Endothelial cell of umbilical vein (primary cell): ENCODE measurements around the gene SERF2. TPM values are rescaled to one million over a fixed set of nuclear protein-coding genes. Genes with fewer than 3 reads are reported as not detected.

ENCODE experiments used
- BruUV-seq: library from RNA; stranded (reverse); fragments of 400-500 nt; replicated peaks from 2 replicates; lab custom pipeline; 2021; lab: Mats Ljungman, UMichigan
- CTCF ChIA-PET: fragments of 300-600, 350-600 bp; sonication (Branson Sonifier 250); formaldehyde crosslinking; loops from one replicate; lab custom pipeline; 2021; ENCODE audit warnings: antibody characterized with exemption, inconsistent platforms; lab: Charles Lee
- POLR2A ChIA-PET: fragments of 300-600, 350-600 bp; sonication (Branson Sonifier 250); formaldehyde crosslinking; loops from one replicate; lab custom pipeline; 2021; ENCODE audit warnings: antibody characterized with exemption, inconsistent platforms; lab: Charles Lee
- DNase-seq: peaks from one replicate; pipeline ENCODE4 v3.0.0-alpha.2; 2011; ENCODE audit warnings: low read depth, low spot score
- FAIRE-seq: peaks from 2 replicates; lab custom pipeline; 2011; peaks lifted over from hg19 to GRCh38; lab: Jason Lieb, UNC
- H2AFZ ChIP-seq: 2 replicates; pipeline ENCODE4 v1.6.0; 2012; ENCODE audit warnings: low read depth, low read length, control low read depth, inconsistent platforms
- H3K27ac ChIP-seq: 2 replicates; pipeline ENCODE4 v1.5.1; 2011; ENCODE audit warnings: low read depth, mild to moderate bottlenecking, control low read depth, low read length, moderate library complexity; ENCODE audit not compliant: insufficient read depth
- H3K27me3 ChIP-seq, 2 experiments: 2 replicates each; pipeline versions ENCODE4 v1.6.0 to v1.6.1; 2011; ENCODE audit warnings: low read length in 2 of 2, mixed read lengths in 1 of 2; ENCODE audit not compliant: control insufficient read depth in 2 of 2, insufficient read depth in 2 of 2
- H3K36me3 ChIP-seq, 2 experiments: 2 replicates in 1 of 2; 3 replicates in 1 of 2; pipeline ENCODE4 v1.5.1; 2011; ENCODE audit warnings: low read length in 2 of 2, mild to moderate bottlenecking in 1 of 2, moderate library complexity in 1 of 2; ENCODE audit not compliant: control insufficient read depth in 2 of 2, insufficient read depth in 2 of 2; ENCODE audit errors: extremely low read depth in 1 of 2
- H3K4me1 ChIP-seq: 3 replicates; pipeline ENCODE4 v1.5.1; 2011; ENCODE audit warnings: mild to moderate bottlenecking, low read length; ENCODE audit not compliant: control insufficient read depth, insufficient read depth; ENCODE audit errors: extremely low read depth
- H3K4me2 ChIP-seq: 2 replicates; pipeline ENCODE4 v1.6.1; 2011; ENCODE audit warnings: low read length, control low read depth, mixed read lengths; ENCODE audit not compliant: insufficient read depth
- H3K4me3 ChIP-seq, 3 experiments: fragments of 200-600 bp in 1 of 3; sonication (generic), shearing (Covaris generic) in 1 of 3; replicated peaks in 1 of 3; 2 replicates each; pipeline ENCODE4 v1.5.1; 2011 to 2016; ENCODE audit warnings: control low read depth in 3 of 3, low read length in 3 of 3, mild to moderate bottlenecking in 2 of 3, inconsistent platforms in 1 of 3, low read depth in 1 of 3, moderate library complexity in 1 of 3; ENCODE audit not compliant: insufficient read depth in 1 of 3
- H3K79me2 ChIP-seq: 2 replicates; pipeline ENCODE4 v1.6.0; 2012; ENCODE audit warnings: low read length, inconsistent platforms; ENCODE audit not compliant: control insufficient read depth, insufficient read depth
- H3K9ac ChIP-seq: replicated peaks from 2 replicates; pipeline ENCODE3; 2011; ENCODE audit warnings: low read length, control low read depth; ENCODE audit not compliant: insufficient read depth; ENCODE audit errors: extremely low read depth
- H3K9me1 ChIP-seq: replicated peaks from 3 replicates; pipeline ENCODE4 v1.6.0; 2011; ENCODE audit warnings: mild to moderate bottlenecking, low read length; ENCODE audit not compliant: control insufficient read depth, insufficient read depth; ENCODE audit errors: extremely low read depth
- H3K9me3 ChIP-seq: replicated peaks from 2 replicates; pipeline ENCODE4 v1.5.1; 2012; ENCODE audit warnings: low read length, inconsistent platforms; ENCODE audit not compliant: control insufficient read depth, insufficient read depth
- H4K20me1 ChIP-seq: replicated peaks from 2 replicates; pipeline ENCODE3; 2011; ENCODE audit warnings: mild to moderate bottlenecking, low read length; ENCODE audit not compliant: control insufficient read depth, insufficient read depth; ENCODE audit errors: extremely low read depth
- CTCF ChIP-seq, 2 donors: IDR thresholded peaks; 1 replicate in 1 of 2; 2 replicates in 1 of 2; pipeline ENCODE4 v1.5.1; 2011; ENCODE audit warnings: low read length in 2 of 2, mild to moderate bottlenecking in 2 of 2, moderate library complexity in 2 of 2, control low read depth in 1 of 2, inconsistent platforms in 1 of 2, low read depth in 1 of 2; ENCODE audit not compliant: insufficient read depth in 1 of 2; ENCODE audit errors: extremely low read depth in 1 of 2
- EZH2 ChIP-seq: IDR thresholded peaks from 2 replicates; pipeline ENCODE4 v1.6.1; 2012; ENCODE audit warnings: borderline replicate concordance, low read depth, mild to moderate bottlenecking, moderate library complexity, low read length, inconsistent platforms; ENCODE audit not compliant: severe bottlenecking
- FOS ChIP-seq: IDR thresholded peaks from 2 replicates; pipeline ENCODE4 v1.6.1; 2011; ENCODE audit warnings: mild to moderate bottlenecking, low read length, moderate library complexity, borderline replicate concordance; ENCODE audit not compliant: insufficient read depth
- GATA2 ChIP-seq: IDR thresholded peaks from 2 replicates; pipeline ENCODE4 v1.7.0; 2011; ENCODE audit warnings: low read depth, mild to moderate bottlenecking, moderate library complexity, mixed read lengths, low read length; ENCODE audit not compliant: insufficient read length, insufficient read depth
- JUN ChIP-seq: IDR thresholded peaks from 2 replicates; pipeline ENCODE4 v1.6.1; 2011; ENCODE audit warnings: borderline replicate concordance, low read depth; ENCODE audit not compliant: insufficient read length, insufficient read depth
- MAX ChIP-seq: IDR thresholded peaks from 2 replicates; pipeline ENCODE4 v1.6.1; 2011; ENCODE audit not compliant: insufficient read depth, insufficient read length
- MYC ChIP-seq: IDR thresholded peaks from one replicate; pipeline ENCODE4 v1.6.1; 2011; ENCODE audit warnings: mild to moderate bottlenecking, low read depth, low read length
- POLR2A ChIP-seq: IDR thresholded peaks from 2 replicates; pipeline ENCODE4 v1.6.1; 2012; ENCODE audit warnings: low read depth, mild to moderate bottlenecking, control low read depth, low read length
- POLR2AphosphoS5 ChIP-seq: IDR thresholded peaks from 2 replicates; pipeline ENCODE4 v1.6.1; 2012; ENCODE audit warnings: low read depth, mild to moderate bottlenecking, control low read depth, low read length, moderate library complexity; ENCODE audit not compliant: insufficient read depth
- dilution Hi-C: fragments of 300-500 bp; cut with MboI; formaldehyde crosslinking; loops from one replicate; pipeline ENCODE4 v1.15.0; 2019; ENCODE audit warnings: low sequenced_read_pairs; ENCODE audit not compliant: extremely low pct_ligation_motif_present
- intact Hi-C: fragments of 100-400 bp; cut with micrococcal nuclease; formaldehyde crosslinking; loops from one replicate; pipeline ENCODE4 v1.10.0; 2022
- polyA plus RNA-seq, 4 experiments: library from polyadenylated mRNA; depleted of rRNA in 3 of 4; stranded (reverse) in 3 of 4; unstranded in 1 of 4; fragments of >200 nt; gene quantifications; 2 replicates each; pipeline versions ENCODE4 v1.2.1 to v1.2.3, GENCODE V29; 2011 to 2012; ENCODE audit warnings: missing spikeins in 1 of 4
- total RNA-seq: library from RNA; stranded (reverse); gene quantifications from 2 replicates; pipeline ENCODE4 v1.2.3, GENCODE V29; 2021

SERF2 gene
- total and polyA plus RNA-seq, 2 donors (not counting 3 experiments of a cell fraction or from before 2014, with no cell fraction given): 970 to 1,481 TPM

GRCh38 chr15:43794269-43795037 lies 2.3 kb downstream of the SERF2 start:
- ChIA-PET CTCF (interaction anchor here (0.8 to 1.1 kb wide), 2 partner anchors 18 to 707 kb away, joined by 3 to 4 read pairs; partner anchors contain the start of gene ELL3), POLR2A (no interaction called here)
- H4K20me1 ChIP-seq: no peaks in the 10 kb centered on the region
- no TSS peak for BruUV-seq
- peaks cover 21 to 26% of the 10 kb centered on the region in 2 experiments for H3K36me3 ChIP-seq
- H3K4me3 ChIP-seq: no peak overlapping the region
- no peaks in the 10 kb centered on the region for H3K27me3 ChIP-seq
- H3K79me2 ChIP-seq: peaks cover 31% of the 10 kb centered on the region
- H2AFZ ChIP-seq: no peak overlapping the region
- no peak for TF ChIP-seq MAX
- no peak for TF ChIP-seq JUN
- no peak for TF ChIP-seq GATA2
- no peak for TF ChIP-seq MYC
- no peak for TF ChIP-seq EZH2
- TF ChIP-seq FOS: no peak
- TF ChIP-seq CTCF (IDR thresholded peaks at IDR 0.05; ENCODE audit: extremely low read depth in 1 of 2, insufficient read depth in 1 of 2, low read depth in 1 of 2, low read length in 2 of 2): no peak
- TF ChIP-seq POLR2AphosphoS5: no peak
- no peak for TF ChIP-seq POLR2A
- peak overlapping the region; percentile 7 for H3K27ac ChIP-seq
- FAIRE-seq (peak; percentile 84), DNase-seq (peak; percentile 9)
- H3K9me1 ChIP-seq: no peaks in the 10 kb centered on the region
- H3K4me2 ChIP-seq: peak overlapping the region; percentile 36
- no peak overlapping the region for H3K9ac ChIP-seq
- dilution Hi-C loops: no loop called here
- intact Hi-C loops: no loop called here
- H3K4me1 ChIP-seq: peaks cover 21% of the 10 kb centered on the region
- no peaks in the 10 kb centered on the region for H3K9me3 ChIP-seq
